Measurements from ENCODE around the gene CCDC148.

Gene CCDC148

DNA sequence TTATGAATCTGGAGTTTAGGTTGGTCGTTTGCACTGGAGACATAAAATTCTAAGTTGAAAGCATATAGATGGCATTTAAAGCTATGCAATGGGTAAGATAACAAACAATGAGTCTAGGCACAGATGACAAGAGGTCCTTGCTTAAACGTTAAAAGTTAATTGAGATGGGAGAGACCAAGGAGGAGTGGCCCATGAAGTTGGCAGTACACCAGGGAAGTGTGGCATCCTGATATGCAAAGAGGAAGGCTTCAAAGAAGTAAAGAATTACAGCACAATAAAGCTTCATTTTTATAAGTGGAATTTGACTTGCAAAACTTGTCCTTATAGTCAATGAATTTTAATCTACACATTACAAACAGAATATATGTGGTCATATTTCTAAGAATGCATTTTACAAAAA is 331.7 kb downstream of the CCDC148 start:
- no peak for DNase-seq (ENCODE audit: low read depth in 2 of 2)
